Measurements from ENCODE around the gene GHITM.

Gene GHITM

DNA sequence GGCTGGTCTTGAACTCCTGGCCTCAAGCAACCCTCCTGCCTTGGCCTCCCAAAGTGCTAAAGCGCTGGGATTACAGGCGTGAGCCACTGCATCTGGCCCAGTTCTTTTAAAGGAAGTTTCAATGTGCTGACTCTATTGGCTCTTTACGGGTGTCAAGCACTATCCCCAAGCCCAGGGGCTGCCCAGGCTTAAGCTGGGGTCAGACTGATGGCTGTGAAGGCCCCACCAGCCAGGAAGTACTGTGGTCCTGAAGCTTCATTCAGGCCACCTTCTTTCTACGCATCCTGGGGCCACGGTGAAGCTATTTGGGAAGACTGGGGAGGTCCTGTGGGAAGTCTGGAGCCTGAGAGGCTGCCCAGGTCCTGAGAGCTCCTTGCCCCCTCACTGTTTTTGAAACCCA is 42.3 kb downstream of the GHITM start:
- ATAC-seq (ENCODE audit: low read depth) (no peak), DNase-seq (ENCODE audit: low spot score) (no peak)
- Histone ChIP-seq H3K36me3 (ENCODE audit: low read depth) (no peaks in the 10 kb centered on the region), H3K9me3 (ENCODE audit: severe bottlenecking) (no peaks in the 10 kb centered on the region), H3K27ac (ENCODE audit: poor library complexity, severe bottlenecking) (no peak overlapping the region), H3K4me1 (ENCODE audit: insufficient read depth, poor library complexity, severe bottlenecking) (peaks cover 17% of the 10 kb centered on the region), H3K4me3 (ENCODE audit: severe bottlenecking) (no peak overlapping the region), H3K27me3 (ENCODE audit: insufficient read depth, poor library complexity, severe bottlenecking) (no peaks in the 10 kb centered on the region)
- TF ChIP-seq, protein P1, sequence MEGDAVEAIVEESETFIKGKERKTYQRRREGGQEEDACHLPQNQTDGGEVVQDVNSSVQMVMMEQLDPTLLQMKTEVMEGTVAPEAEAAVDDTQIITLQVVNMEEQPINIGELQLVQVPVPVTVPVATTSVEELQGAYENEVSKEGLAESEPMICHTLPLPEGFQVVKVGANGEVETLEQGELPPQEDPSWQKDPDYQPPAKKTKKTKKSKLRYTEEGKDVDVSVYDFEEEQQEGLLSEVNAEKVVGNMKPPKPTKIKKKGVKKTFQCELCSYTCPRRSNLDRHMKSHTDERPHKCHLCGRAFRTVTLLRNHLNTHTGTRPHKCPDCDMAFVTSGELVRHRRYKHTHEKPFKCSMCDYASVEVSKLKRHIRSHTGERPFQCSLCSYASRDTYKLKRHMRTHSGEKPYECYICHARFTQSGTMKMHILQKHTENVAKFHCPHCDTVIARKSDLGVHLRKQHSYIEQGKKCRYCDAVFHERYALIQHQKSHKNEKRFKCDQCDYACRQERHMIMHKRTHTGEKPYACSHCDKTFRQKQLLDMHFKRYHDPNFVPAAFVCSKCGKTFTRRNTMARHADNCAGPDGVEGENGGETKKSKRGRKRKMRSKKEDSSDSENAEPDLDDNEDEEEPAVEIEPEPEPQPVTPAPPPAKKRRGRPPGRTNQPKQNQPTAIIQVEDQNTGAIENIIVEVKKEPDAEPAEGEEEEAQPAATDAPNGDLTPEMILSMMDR (IDR thresholded peaks at IDR 0.05; ENCODE audit: poor library complexity, severe bottlenecking): no peak

DNA sequence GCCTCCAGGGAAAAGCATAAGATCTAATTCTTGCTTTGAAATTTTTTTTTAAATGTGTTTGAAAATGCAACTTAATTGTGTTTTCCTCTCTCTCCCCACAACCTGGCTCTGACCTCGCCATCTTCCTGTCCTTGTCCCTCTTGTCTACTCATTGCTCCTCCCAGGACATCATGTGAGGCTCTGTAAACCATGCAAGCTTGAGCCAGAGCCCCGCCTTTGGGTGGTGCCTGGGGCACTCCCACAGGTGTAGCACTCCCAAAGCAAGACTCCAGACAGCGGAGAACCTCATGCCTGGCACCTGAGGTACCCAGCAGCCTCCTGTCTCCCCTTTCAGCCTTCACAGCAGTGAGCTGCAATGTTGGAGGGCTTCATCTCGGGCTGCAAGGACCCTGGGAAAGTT is 45.2 kb downstream of the GHITM start:
- DNase-seq (ENCODE audit: low spot score) (no peak), ATAC-seq (ENCODE audit: low read depth) (no peak; the same call in 2 of the 3 replicates)
- Histone ChIP-seq H3K36me3 (ENCODE audit: low read depth) (no peaks in the 10 kb centered on the region), H3K4me1 (ENCODE audit: insufficient read depth, poor library complexity, severe bottlenecking) (peaks cover 5% of the 10 kb centered on the region), H3K27me3 (ENCODE audit: insufficient read depth, poor library complexity, severe bottlenecking) (no peaks in the 10 kb centered on the region), H3K27ac (ENCODE audit: poor library complexity, severe bottlenecking) (no peak overlapping the region), H3K4me3 (ENCODE audit: severe bottlenecking) (no peak overlapping the region), H3K9me3 (ENCODE audit: severe bottlenecking) (no peaks in the 10 kb centered on the region)
- TF ChIP-seq, protein P1 (IDR thresholded peaks at IDR 0.05; ENCODE audit: poor library complexity, severe bottlenecking): no peak

DNA sequence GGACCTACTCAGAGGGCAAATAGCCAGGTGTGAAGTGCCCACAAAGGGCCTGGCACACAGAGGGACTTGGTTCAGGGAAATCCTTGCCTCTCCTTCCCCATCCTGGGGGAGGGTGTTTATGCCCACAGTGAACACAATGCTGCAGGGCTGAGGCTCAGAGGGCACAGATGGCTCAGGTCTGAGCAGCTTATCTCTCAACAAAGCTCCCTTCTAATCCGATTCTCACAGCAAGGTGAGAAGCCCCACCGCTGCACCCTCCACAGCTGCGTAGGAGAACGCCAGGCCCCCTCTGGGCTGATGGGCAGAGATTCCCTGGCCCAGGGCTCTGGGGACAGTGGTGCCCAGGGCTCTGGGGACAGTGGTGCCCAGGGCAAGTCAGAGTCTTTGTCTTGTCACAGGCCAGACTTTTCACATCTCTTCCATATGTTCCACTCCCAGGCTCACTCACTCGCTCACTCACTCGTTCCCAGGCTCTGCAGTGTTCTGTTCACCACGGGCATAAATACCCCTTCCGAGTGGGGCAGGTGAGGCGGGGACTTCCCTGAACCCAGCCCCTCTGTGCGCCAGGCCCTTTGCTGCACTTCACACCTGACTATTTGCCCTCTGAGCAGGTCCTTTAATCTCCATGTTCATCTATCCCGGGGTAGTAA is 46.3 kb downstream of the GHITM start:
- no peak overlapping the region for H3K27ac ChIP-seq (ENCODE audit: poor library complexity, severe bottlenecking)
- TF ChIP-seq, protein P1 (IDR thresholded peaks at IDR 0.05; ENCODE audit: poor library complexity, severe bottlenecking): no peak
- no peaks in the 10 kb centered on the region for H3K4me1 ChIP-seq (ENCODE audit: insufficient read depth, poor library complexity, severe bottlenecking)
- no peaks in the 10 kb centered on the region for H3K9me3 ChIP-seq (ENCODE audit: severe bottlenecking)
- no peaks in the 10 kb centered on the region for H3K36me3 ChIP-seq (ENCODE audit: low read depth)
- no peak for DNase-seq (ENCODE audit: low spot score)
- no peak for ATAC-seq (ENCODE audit: low read depth)
- no peak overlapping the region for H3K4me3 ChIP-seq (ENCODE audit: severe bottlenecking)
- H3K27me3 ChIP-seq (ENCODE audit: insufficient read depth, poor library complexity, severe bottlenecking): no peaks in the 10 kb centered on the region

DNA sequence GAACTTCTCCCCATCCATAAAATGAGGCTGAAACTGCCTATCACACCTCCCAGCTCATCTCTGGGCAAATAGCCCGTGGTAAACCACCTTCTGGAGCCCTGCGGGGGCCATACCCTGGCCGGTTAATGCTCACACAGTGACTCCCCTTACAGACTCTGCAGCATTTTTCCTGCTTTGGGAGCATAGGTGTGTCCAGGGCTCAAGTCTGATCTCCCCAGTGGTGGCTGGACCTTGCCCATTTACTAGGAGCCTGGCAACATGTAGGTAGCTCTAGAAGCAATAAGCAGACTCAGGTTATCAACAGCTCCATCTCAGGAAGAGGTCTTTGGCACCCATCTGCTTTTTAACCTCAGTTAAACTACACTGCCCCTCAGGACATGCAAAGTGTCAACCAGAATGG is 49.5 kb downstream of the GHITM start:
- H3K36me3 ChIP-seq (ENCODE audit: low read depth): no peaks in the 10 kb centered on the region
- H3K27ac ChIP-seq (ENCODE audit: poor library complexity, severe bottlenecking): no peak overlapping the region
- H3K27me3 ChIP-seq (ENCODE audit: insufficient read depth, poor library complexity, severe bottlenecking): peaks cover under 1% of the 10 kb centered on the region
- no peak for ATAC-seq (ENCODE audit: low read depth)
- no peaks in the 10 kb centered on the region for H3K9me3 ChIP-seq (ENCODE audit: severe bottlenecking)
- TF ChIP-seq, protein P1 (IDR thresholded peaks at IDR 0.05; ENCODE audit: poor library complexity, severe bottlenecking): no peak
- no peaks in the 10 kb centered on the region for H3K4me1 ChIP-seq (ENCODE audit: insufficient read depth, poor library complexity, severe bottlenecking)
- no peak for DNase-seq (ENCODE audit: low spot score)
- H3K4me3 ChIP-seq (ENCODE audit: severe bottlenecking): no peak overlapping the region

DNA sequence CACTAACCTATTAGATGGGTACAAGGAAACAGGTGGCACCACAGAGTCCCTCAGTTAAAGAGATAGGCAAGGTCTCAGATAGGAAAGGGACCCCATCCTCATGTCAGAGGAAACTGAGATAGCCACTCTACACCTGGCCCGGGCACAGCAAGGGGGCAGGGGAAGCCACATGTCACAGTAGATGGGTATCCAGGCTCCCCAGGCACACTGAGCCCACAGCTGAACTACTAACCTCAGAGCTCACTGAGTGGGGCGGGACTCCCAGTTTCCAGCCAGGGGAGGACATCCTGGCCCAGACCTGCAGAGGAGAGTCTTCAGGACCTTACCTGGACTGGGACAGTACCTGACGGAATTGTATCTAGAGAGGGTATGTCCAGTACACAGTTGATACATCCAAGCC is 51.3 kb downstream of the GHITM start:
- Histone ChIP-seq H3K27me3 (ENCODE audit: insufficient read depth, poor library complexity, severe bottlenecking) (peaks cover 17% of the 10 kb centered on the region), H3K9me3 (ENCODE audit: severe bottlenecking) (no peaks in the 10 kb centered on the region), H3K27ac (ENCODE audit: poor library complexity, severe bottlenecking) (no peak overlapping the region), H3K4me1 (ENCODE audit: insufficient read depth, poor library complexity, severe bottlenecking) (no peaks in the 10 kb centered on the region), H3K36me3 (ENCODE audit: low read depth) (no peaks in the 10 kb centered on the region), H3K4me3 (ENCODE audit: severe bottlenecking) (no peak overlapping the region)
- DNase-seq (ENCODE audit: low spot score) (no peak), ATAC-seq (ENCODE audit: low read depth) (no peak)
- TF ChIP-seq, protein P1 (IDR thresholded peaks at IDR 0.05; ENCODE audit: poor library complexity, severe bottlenecking): no peak
